ENCODE results near the gene SERINC1.
A peak's percentile ranks its signal among the peaks of the same experiment; 100 is the strongest.
"Not testable (repeated sequence)": the region's sequence is repeated elsewhere in the genome, so short reads cannot be mapped to it uniquely, and the experiment has no call there.

Gene SERINC1

DNA sequence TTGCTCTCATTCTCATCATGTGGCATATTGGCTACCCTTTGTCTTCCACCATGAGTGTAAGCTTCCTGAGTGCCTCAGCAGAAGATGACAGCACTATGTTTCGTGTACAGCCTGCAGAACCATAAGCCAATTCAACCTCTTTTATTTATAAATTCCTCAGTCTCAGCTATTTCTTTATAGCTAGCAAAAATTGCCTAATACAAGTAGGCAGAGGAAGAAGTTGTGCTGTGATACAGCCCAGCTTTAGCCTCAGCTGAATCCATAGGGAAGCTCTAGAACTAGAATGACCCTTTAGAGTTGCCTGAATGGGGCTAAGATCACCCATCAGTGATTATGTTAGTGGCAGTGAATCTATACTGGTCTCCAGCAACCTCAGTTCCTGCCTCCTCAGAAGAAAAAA is 19.0 kb upstream of the SERINC1 start:
- no peak for DNase-seq (ENCODE audit: low read depth)
- TF ChIP-seq, protein P1, sequence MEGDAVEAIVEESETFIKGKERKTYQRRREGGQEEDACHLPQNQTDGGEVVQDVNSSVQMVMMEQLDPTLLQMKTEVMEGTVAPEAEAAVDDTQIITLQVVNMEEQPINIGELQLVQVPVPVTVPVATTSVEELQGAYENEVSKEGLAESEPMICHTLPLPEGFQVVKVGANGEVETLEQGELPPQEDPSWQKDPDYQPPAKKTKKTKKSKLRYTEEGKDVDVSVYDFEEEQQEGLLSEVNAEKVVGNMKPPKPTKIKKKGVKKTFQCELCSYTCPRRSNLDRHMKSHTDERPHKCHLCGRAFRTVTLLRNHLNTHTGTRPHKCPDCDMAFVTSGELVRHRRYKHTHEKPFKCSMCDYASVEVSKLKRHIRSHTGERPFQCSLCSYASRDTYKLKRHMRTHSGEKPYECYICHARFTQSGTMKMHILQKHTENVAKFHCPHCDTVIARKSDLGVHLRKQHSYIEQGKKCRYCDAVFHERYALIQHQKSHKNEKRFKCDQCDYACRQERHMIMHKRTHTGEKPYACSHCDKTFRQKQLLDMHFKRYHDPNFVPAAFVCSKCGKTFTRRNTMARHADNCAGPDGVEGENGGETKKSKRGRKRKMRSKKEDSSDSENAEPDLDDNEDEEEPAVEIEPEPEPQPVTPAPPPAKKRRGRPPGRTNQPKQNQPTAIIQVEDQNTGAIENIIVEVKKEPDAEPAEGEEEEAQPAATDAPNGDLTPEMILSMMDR (conservative IDR thresholded peaks at IDR 0.05; ENCODE audit: low read depth, low read length): no peak
- no peak overlapping the region for H3K4me3 ChIP-seq (ENCODE audit: low read length)

DNA sequence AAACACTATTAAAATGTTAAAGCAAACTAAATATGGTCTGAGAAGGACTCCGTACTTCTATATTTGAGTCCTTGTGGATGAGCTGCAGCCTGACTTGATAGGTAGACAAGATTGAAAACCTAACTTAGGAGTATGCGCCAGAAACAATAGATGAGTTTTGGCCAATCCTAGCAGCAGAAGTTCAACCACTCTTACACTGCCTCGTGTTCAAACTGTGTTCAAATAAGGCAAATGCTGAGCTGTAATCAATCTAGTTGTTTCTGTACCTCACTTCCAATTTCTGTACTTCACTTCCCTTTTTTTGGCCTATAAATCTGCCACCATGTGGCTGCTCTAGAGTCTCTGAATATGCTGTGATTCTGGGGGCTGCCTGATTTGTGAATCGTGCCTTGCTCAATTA is 13.2 kb upstream of the SERINC1 start:
- no peak overlapping the region for H3K4me3 ChIP-seq (ENCODE audit: low read length)
- TF ChIP-seq, protein P1 (conservative IDR thresholded peaks at IDR 0.05; ENCODE audit: low read depth, low read length): no peak
- DNase-seq (ENCODE audit: low read depth): no peak

DNA sequence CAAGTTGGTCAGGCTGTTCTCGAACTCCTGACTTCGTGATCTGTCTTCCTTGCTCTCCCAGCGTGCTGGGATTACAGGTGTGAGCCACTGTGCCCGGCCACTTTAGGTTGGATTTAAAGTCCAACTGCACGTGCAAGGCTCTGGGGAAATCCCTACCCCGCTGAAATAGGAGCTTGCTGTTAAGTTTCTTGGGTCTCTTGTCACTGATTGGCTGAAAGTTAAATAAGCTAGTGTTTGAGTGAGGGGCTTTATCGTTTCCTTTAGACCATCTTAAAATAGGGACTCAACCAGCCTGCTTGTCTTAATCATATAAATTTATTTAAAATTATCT is 11.1 kb upstream of the SERINC1 start:
- H3K4me3 ChIP-seq (ENCODE audit: low read length): no peak overlapping the region
- DNase-seq (ENCODE audit: low read depth): no peak
- TF ChIP-seq, protein P1 (conservative IDR thresholded peaks at IDR 0.05; ENCODE audit: low read depth, low read length): no peak

DNA sequence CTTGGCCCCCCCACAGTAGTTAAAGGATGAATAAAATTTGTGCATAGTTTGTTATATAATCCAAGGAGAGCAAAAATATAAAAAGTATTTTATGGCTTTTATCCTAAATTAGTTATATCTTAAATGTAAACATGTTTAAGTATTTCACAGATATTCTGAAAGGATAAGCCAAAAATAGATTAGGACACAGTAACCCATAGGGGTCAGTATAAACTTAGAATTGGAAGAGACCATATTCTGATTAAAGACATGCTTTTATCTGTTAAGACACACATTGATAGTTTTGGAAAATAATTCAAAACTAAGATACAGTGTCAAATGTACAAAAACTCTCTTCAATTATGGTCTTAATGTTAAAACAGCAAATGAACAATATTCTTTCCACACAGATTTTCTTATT is 4.5 kb upstream of the SERINC1 start:
- DNase-seq (ENCODE audit: low read depth): no peak
- H3K4me3 ChIP-seq (ENCODE audit: low read length): no peak overlapping the region
- TF ChIP-seq, protein P1 (conservative IDR thresholded peaks at IDR 0.05; ENCODE audit: low read depth, low read length): peak; percentile 42

DNA sequence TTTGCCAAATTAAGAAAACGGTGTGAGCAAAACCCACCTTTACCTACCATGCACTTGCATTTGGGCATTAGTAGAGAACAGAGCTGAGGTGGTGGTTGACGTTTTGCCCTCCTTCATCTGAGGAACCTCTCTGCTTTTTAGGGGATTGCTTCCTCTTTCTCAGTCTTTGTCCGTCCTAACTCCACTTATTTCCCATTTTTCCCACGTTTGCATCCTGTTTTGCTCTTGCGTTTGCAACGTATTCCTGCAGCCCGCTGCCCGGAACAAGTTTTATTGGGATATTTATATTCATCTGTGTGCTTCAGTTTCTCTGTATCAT is 374 bp upstream of the SERINC1 start:
- peak overlapping the region; percentile 98 for H3K4me3 ChIP-seq (ENCODE audit: low read length)
- no peak for DNase-seq (ENCODE audit: low read depth)
- TF ChIP-seq, protein P1 (conservative IDR thresholded peaks at IDR 0.05; ENCODE audit: low read depth, low read length): no peak

DNA sequence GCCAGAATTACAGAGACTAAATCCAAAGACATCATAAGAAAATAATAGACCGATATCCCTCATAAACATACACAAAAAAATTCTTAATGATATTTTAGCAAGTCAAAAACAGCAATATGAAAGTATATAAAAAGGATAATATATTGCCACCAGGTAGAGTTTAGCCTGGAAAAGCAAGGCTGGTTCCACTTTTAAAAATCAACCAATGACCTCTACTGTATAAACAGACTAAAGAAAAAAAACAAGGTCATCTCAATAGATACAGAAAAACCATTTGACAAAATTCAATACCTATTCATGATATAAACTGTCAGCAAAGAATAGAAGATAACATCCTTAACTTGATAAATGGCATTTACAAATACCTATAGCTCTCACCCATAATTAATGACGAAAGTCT is 9.7 kb downstream of the SERINC1 start:
- TF ChIP-seq, protein P1 (conservative IDR thresholded peaks at IDR 0.05; ENCODE audit: low read depth, low read length): no peak
- no peak for DNase-seq (ENCODE audit: low read depth)
- H3K4me3 ChIP-seq (ENCODE audit: low read length): no peak overlapping the region

DNA sequence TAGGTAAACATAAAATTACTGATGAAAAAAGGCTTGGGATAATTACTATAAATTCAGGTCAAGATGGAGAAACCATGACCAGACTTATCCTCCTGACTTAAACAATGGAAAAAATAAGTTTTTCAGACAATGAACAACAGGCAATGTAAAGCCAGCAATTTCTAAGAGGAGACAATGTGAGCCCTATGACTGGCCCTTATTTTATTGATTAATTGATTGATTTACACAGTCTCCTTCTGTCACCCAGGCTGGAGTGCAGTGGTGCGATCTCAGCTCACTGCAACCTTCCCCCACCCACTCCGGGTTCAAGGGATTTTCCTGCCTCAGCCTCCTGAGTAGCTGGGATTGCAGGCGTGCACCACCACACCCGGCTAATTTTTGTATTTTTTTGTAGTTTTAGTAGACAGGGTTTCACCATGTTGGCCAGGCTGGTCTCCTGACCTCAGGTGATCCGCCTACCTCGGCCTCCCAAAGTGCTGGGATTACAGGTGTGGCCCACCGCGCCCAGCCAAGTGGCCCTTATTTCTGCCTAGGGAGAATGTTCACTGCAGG is 11.7 kb downstream of the SERINC1 start:
- H3K4me3 ChIP-seq (ENCODE audit: low read length); DNase-seq (ENCODE audit: low read depth): not testable (repeated sequence)

DNA sequence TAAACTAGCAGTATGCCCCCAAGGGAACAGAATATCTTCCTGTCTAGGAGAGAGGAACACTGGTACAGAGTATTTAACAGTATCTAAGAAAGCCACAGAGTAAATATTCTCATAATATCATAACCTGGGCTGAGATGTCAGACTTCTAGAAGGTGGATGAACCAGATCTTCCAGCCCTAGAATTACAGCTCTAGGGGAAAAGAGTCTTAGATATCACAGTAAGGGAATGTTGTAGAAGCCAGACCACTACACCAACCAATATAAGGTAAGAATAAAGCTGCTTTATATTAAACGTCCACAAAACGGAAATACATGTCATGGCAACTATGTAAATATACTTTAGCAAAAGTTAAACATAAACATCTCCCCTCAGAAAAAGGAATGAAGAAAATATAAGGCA is 12.4 kb downstream of the SERINC1 start:
- DNase-seq (ENCODE audit: low read depth): no peak
- no peak overlapping the region for H3K4me3 ChIP-seq (ENCODE audit: low read length)
- TF ChIP-seq, protein P1 (conservative IDR thresholded peaks at IDR 0.05; ENCODE audit: low read depth, low read length): no peak
